ENCODE results near the gene RAB6A. TPM values are rescaled to one million over a fixed set of nuclear protein-coding genes. Genes with fewer than 3 reads are reported as not detected.
A peak's percentile ranks its signal among the peaks of the same experiment; 100 is the strongest.
"Not testable (repeated sequence)": the region's sequence is repeated elsewhere in the genome, so short reads cannot be mapped to it uniquely, and the experiment has no call there.

Gene RAB6A
- total RNA-seq, 1 donor: 153 TPM

GRCh38 chr11:73755670-73756069 is 5.2 kb downstream of the RAB6A start:
- DNase-seq (ENCODE audit: low read depth): no peak
- H3K4me3 ChIP-seq (ENCODE audit: low read depth, low read length): no peak overlapping the region
- TF ChIP-seq, protein P1, sequence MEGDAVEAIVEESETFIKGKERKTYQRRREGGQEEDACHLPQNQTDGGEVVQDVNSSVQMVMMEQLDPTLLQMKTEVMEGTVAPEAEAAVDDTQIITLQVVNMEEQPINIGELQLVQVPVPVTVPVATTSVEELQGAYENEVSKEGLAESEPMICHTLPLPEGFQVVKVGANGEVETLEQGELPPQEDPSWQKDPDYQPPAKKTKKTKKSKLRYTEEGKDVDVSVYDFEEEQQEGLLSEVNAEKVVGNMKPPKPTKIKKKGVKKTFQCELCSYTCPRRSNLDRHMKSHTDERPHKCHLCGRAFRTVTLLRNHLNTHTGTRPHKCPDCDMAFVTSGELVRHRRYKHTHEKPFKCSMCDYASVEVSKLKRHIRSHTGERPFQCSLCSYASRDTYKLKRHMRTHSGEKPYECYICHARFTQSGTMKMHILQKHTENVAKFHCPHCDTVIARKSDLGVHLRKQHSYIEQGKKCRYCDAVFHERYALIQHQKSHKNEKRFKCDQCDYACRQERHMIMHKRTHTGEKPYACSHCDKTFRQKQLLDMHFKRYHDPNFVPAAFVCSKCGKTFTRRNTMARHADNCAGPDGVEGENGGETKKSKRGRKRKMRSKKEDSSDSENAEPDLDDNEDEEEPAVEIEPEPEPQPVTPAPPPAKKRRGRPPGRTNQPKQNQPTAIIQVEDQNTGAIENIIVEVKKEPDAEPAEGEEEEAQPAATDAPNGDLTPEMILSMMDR (IDR thresholded peaks at IDR 0.05; ENCODE audit: insufficient read depth, low read depth, low read length): no peak

DNA sequence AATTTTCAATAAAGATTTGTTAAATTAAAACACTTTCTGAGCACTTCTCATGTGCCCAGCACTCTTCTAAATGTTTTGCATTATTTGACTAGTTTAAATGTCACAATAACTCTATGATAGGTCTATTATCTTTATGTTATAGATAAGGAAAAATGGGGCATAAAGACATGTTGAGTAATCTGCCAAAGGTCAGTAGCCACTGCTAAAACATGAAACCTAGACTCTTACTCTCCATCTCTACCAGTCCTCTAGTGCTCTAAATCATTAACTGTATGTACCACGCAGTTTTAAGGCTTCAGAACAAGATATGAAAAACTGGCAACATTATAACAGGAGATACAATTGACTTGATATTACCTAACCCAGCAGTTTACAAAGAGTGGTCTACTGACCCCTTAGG is 6.9 kb downstream of the RAB6A start:
- DNase-seq (ENCODE audit: low read depth): peak; percentile 45
- TF ChIP-seq, protein P1 (IDR thresholded peaks at IDR 0.05; ENCODE audit: insufficient read depth, low read depth, low read length): no peak
- H3K4me3 ChIP-seq (ENCODE audit: low read depth, low read length): no peak overlapping the region

DNA sequence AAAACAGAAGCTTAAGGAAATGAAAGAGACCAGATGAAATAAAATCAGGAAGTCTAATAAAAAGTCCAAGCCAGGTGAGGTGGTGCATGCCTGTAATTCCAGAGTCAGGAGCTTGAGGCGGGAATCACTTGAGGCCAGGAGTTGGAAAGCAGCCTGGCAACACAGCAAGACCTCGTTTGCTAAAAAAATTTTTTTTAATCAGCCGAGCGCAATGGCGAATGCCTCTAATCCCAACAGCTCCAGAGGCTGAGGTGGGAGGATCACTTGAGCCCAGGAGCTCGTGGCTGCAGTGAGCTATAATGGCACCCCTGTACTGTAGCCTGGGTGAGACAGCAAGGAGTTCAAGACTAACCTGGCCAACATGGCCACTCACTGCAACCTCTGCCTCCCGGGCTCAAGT is 8.0 kb downstream of the RAB6A start:
- TF ChIP-seq, protein P1 (IDR thresholded peaks at IDR 0.05; ENCODE audit: insufficient read depth, low read depth, low read length): no peak
- DNase-seq (ENCODE audit: low read depth): no peak
- H3K4me3 ChIP-seq (ENCODE audit: low read depth, low read length): no peak overlapping the region

- TF ChIP-seq, protein P1 (IDR thresholded peaks at IDR 0.05; ENCODE audit: insufficient read depth, low read depth, low read length): no peak
- no peak overlapping the region for H3K4me3 ChIP-seq (ENCODE audit: low read depth, low read length)
- DNase-seq (ENCODE audit: low read depth): peak; percentile 21
Observed at GRCh38 chr11:73752216-73752867, 8.5 kb downstream of the RAB6A start.

GRCh38 chr11:73750862-73751261 is 10.0 kb downstream of the RAB6A start:
- not testable (repeated sequence) for DNase-seq (ENCODE audit: low read depth); H3K4me3 ChIP-seq (ENCODE audit: low read depth, low read length)

- no peak for DNase-seq (ENCODE audit: low read depth)
- TF ChIP-seq, protein P1 (IDR thresholded peaks at IDR 0.05; ENCODE audit: insufficient read depth, low read depth, low read length): no peak
- H3K4me3 ChIP-seq (ENCODE audit: low read depth, low read length): no peak overlapping the region
Observed at GRCh38 chr11:73750228-73750627, 10.6 kb downstream of the RAB6A start.

DNA sequence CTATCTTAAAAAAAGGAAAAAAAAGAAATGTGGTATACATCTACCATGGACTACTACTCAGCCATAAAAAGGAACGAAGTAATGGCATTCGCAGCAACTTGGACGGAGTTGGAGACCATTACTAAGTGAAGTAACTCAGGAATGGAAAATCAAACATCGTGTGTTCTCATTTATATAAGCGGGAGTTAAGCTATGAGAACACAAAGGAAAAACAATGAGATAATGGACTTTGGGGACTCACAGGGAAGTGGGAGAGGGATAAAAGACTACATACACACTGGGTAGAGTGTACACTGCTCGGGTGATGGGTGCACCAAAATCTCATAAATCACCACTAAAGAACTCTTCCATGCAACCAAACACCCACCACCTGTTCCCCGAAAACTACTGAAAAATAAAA is 11.8 kb downstream of the RAB6A start:
- DNase-seq (ENCODE audit: low read depth): no peak
- H3K4me3 ChIP-seq (ENCODE audit: low read depth, low read length): no peak overlapping the region
- TF ChIP-seq, protein P1 (IDR thresholded peaks at IDR 0.05; ENCODE audit: insufficient read depth, low read depth, low read length): no peak

Data from fibroblast of villous mesenchyme (primary cell).